Activated naive CD4-positive, alpha-beta T cell treated with Interleukin-2 at 50 U/mL for 16 hours (primary cell): ENCODE results near the gene CLDN5.
A peak's percentile ranks its signal among the peaks of the same experiment; 100 is the strongest.

Experiments used
- DNase-seq: peaks from one replicate; pipeline ENCODE4 v3.0.0-alpha.2; 2020

CLDN5 gene

GRCh38 chr22:19501897-19502447 lies 22.2 kb downstream of the CLDN5 start:
- DNase-seq = no peak

- DNase-seq = no peak
Observed at GRCh38 chr22:19499880-19500242, 24.3 kb downstream of the CLDN5 start.

- DNase-seq = no peak
Observed at GRCh38 chr22:19499236-19499879, 24.9 kb downstream of the CLDN5 start.

- no peak for DNase-seq
Observed at GRCh38 chr22:19498866-19499190, 25.4 kb downstream of the CLDN5 start.

GRCh38 chr22:19498154-19498865 lies 25.9 kb downstream of the CLDN5 start:
- no peak for DNase-seq

GRCh38 chr22:19497245-19497644 lies 27.0 kb downstream of the CLDN5 start:
- no peak for DNase-seq

GRCh38 chr22:19496324-19496630 lies 27.9 kb downstream of the CLDN5 start:
- DNase-seq = no peak

- DNase-seq = no peak
Observed at GRCh38 chr22:19495562-19496323, 28.5 kb downstream of the CLDN5 start.

- no peak for DNase-seq
Observed at GRCh38 chr22:19494676-19495173, 29.5 kb downstream of the CLDN5 start.

- DNase-seq = no peak
Observed at GRCh38 chr22:19494001-19494560, 30.1 kb downstream of the CLDN5 start.

GRCh38 chr22:19492504-19493174 lies 31.6 kb downstream of the CLDN5 start:
- no peak for DNase-seq

- DNase-seq = no peak
Observed at GRCh38 chr22:19490628-19491230, 33.5 kb downstream of the CLDN5 start.

- no peak for DNase-seq
Observed at GRCh38 chr22:19488884-19489843, 35.0 kb downstream of the CLDN5 start.

- DNase-seq = no peak
Observed at GRCh38 chr22:19488285-19488684, 35.9 kb downstream of the CLDN5 start.

- DNase-seq = no peak
Observed at GRCh38 chr22:19483481-19484244, 40.5 kb downstream of the CLDN5 start.

- DNase-seq = no peak
Observed at GRCh38 chr22:19482297-19482696, 41.9 kb downstream of the CLDN5 start.

- DNase-seq = no peak
Observed at GRCh38 chr22:19480789-19481188, 43.4 kb downstream of the CLDN5 start.

GRCh38 chr22:19480173-19480568 lies 44.0 kb downstream of the CLDN5 start:
- no peak for DNase-seq

- DNase-seq = peak; percentile 95
Observed at GRCh38 chr22:19479355-19480172, 44.6 kb downstream of the CLDN5 start, which contains the start of gene CDC45. TSS of gene CDC45 (plus strand) at chr22:19479920. CDS start at chr22:19479969, 49 bp downstream.
